ENCODE data around the gene QSER1. TPM values are rescaled to one million over a fixed set of nuclear protein-coding genes. Genes with fewer than 3 reads are reported as not detected.
"Not testable (repeated sequence)": the region's sequence is repeated elsewhere in the genome, so short reads cannot be mapped to it uniquely, and the experiment has no call there.

The QSER1 gene
- total RNA-seq, 6 experiments from 2014 or later = 20.2 to 26.4 (median 24.0) TPM

DNA sequence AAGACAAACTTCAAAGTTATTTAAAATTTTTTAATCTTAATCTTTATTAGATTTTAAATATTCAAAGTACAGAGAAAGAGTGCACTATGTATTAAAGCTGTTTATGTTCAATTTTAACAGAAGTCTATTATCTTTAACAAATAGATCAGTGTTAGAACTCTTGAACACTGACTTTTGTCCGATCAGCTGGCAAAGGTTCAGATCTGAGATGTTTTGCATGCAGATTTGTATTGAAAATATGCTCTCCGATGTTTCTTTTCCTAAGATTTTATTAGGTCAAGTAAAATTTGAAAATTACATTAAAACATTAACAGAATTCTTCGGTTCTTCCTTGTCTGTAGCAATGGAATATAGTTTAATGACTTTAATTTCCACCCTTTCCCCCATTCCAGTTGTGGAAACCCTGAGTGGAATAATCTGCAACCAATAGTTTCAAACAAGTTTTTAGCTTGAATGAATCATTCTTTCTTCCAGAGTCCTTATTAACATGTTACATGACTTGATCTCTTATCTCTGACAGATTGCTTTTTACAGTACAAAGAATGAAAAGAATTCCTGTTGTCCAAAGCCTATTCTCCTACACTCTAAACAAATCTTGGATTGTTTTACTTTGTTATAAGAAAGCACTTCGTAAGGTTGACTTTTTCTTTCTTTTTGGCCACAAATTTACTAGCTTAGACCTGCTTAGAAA lies 135.4 kb downstream of the QSER1 start:
- TF ChIP-seq, protein P1, sequence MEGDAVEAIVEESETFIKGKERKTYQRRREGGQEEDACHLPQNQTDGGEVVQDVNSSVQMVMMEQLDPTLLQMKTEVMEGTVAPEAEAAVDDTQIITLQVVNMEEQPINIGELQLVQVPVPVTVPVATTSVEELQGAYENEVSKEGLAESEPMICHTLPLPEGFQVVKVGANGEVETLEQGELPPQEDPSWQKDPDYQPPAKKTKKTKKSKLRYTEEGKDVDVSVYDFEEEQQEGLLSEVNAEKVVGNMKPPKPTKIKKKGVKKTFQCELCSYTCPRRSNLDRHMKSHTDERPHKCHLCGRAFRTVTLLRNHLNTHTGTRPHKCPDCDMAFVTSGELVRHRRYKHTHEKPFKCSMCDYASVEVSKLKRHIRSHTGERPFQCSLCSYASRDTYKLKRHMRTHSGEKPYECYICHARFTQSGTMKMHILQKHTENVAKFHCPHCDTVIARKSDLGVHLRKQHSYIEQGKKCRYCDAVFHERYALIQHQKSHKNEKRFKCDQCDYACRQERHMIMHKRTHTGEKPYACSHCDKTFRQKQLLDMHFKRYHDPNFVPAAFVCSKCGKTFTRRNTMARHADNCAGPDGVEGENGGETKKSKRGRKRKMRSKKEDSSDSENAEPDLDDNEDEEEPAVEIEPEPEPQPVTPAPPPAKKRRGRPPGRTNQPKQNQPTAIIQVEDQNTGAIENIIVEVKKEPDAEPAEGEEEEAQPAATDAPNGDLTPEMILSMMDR (IDR thresholded peaks at IDR 0.05) = no peak
- Mint-ChIP-seq H3K36me3 (ENCODE audit: low read depth) (peaks cover 30% of the 10 kb centered on the region), H3K9me3 (no peaks in the 10 kb centered on the region), H3K27me3 (ENCODE audit: insufficient read depth) (no peaks in the 10 kb centered on the region), H3K27ac (peak overlapping the region; percentile 70), H3K4me3 (peak overlapping the region; percentile 77), H3K4me1 (ENCODE audit: low read depth) (peaks cover 56% of the 10 kb centered on the region)
- peak; percentile 45 for DNase-seq

- H3K9me3 Mint-ChIP-seq = no peaks in the 10 kb centered on the region
- H3K27ac Mint-ChIP-seq = peak overlapping the region; percentile 65
- H3K36me3 Mint-ChIP-seq (ENCODE audit: low read depth) = peaks cover 32% of the 10 kb centered on the region
- DNase-seq = no peak
- H3K27me3 Mint-ChIP-seq (ENCODE audit: insufficient read depth) = no peaks in the 10 kb centered on the region
- TF ChIP-seq, protein P1 (IDR thresholded peaks at IDR 0.05) = no peak
- H3K4me1 Mint-ChIP-seq (ENCODE audit: low read depth) = peaks cover 56% of the 10 kb centered on the region
- peak overlapping the region; percentile 77 for H3K4me3 Mint-ChIP-seq
Measured at GRCh38 chr11:33028537-33028914, 135.9 kb downstream of the QSER1 start.

- peaks cover 38% of the 10 kb centered on the region for H3K36me3 Mint-ChIP-seq (ENCODE audit: low read depth)
- DNase-seq; H3K9me3 Mint-ChIP-seq; H3K27me3 Mint-ChIP-seq (ENCODE audit: insufficient read depth): not testable (repeated sequence)
- peak overlapping the region; percentile 77 for H3K4me3 Mint-ChIP-seq
- H3K27ac Mint-ChIP-seq = peak overlapping the region; percentile 65
- H3K4me1 Mint-ChIP-seq (ENCODE audit: low read depth) = peaks cover 50% of the 10 kb centered on the region
Measured at GRCh38 chr11:33029218-33029617, 136.6 kb downstream of the QSER1 start.

Other genes starting within 250 kb of the QSER1 start
- not detected for gene CCDC73, start 98.1 kb upstream of the QSER1 start, total RNA-seq (2021; fragmentation: NEBNext Ultra II Directional; extraction: Animal tissue kit (Norgen Biotek cat#: 25700))
- not detected for gene PRRG4, start 62.9 kb upstream of the QSER1 start, total RNA-seq (2021; fragmentation: NEBNext Ultra II Directional; extraction: Animal tissue kit (Norgen Biotek cat#: 25700))
- gene DEPDC7, start 123.1 kb downstream of the QSER1 start, total RNA-seq (2021; fragmentation: NEBNext Ultra II Directional; extraction: Animal tissue kit (Norgen Biotek cat#: 25700)) = 10 to 100 TPM; 14.5 to 19.1 (median 14.9) TPM
- gene TCP11L1, start 146.8 kb downstream of the QSER1 start, total RNA-seq (2021; fragmentation: NEBNext Ultra II Directional; extraction: Animal tissue kit (Norgen Biotek cat#: 25700)) = 10 to 100 TPM; 34.9 to 38.7 (median 36.9) TPM